Heart right ventricle (tissue), 16 donors: ENCODE results near the gene ZKSCAN4. TPM values are rescaled to one million over a fixed set of nuclear protein-coding genes. Genes with fewer than 3 reads are reported as not detected.

Source experiments
- ATAC-seq, 8 donors: fragments of 200-7000 bp; cut with Tn5 transposase; one replicate each; pipeline ENCODE4 v1.9.1; 2020; ENCODE audit warnings: mild to moderate bottlenecking in 8 of 8, moderate library complexity in 8 of 8, moderate number of reproducible peaks in 1 of 8
- DNase-seq, 2 donors: peaks; one replicate each; pipeline ENCODE4 v3.0.0-alpha.2; 2020
- H3K27ac ChIP-seq, 10 donors: fragments of 200-600 bp; sonication (generic) in 2 of 10; one replicate each; pipeline versions ENCODE4 v1.5.0 to v1.8.0; 2020 to 2022; ENCODE audit warnings: mild to moderate bottlenecking in 3 of 10
- H3K27me3 ChIP-seq, 7 donors: fragments of 200-600 bp; one replicate each; pipeline ENCODE4 v1.8.0; 2021 to 2022; ENCODE audit warnings: mild to moderate bottlenecking in 2 of 7
- H3K36me3 ChIP-seq, 9 donors: fragments of 200-600 bp; sonication (generic) in 1 of 9; one replicate each; pipeline versions ENCODE4 v1.5.0 to v1.8.0; 2020 to 2022; ENCODE audit warnings: mild to moderate bottlenecking in 2 of 9
- H3K4me1 ChIP-seq, 9 donors: fragments of 200-600 bp; sonication (generic) in 1 of 9; one replicate each; pipeline versions ENCODE4 v1.5.0 to v1.8.0; 2020 to 2022; ENCODE audit warnings: mild to moderate bottlenecking in 4 of 9
- H3K4me3 ChIP-seq, 10 donors: fragments of 200-600 bp; sonication (generic) in 2 of 10; one replicate each; pipeline versions ENCODE4 v1.5.0 to v1.8.0; 2020 to 2022; ENCODE audit warnings: mild to moderate bottlenecking in 7 of 10, moderate library complexity in 2 of 10
- H3K9me3 ChIP-seq, 11 donors: fragments of 200-600 bp in 10 of 11; sonication (generic) in 2 of 11; one replicate each; pipeline versions ENCODE4 v1.5.0 to v1.8.0; 2013 to 2022; ENCODE audit warnings: mild to moderate bottlenecking in 2 of 11, control low read depth in 1 of 11, moderate library complexity in 1 of 11
- WGBS, 2 donors: extraction: QIAGEN DNeasy Blood & Tissue Kit; methylation state at CpG; one replicate each; pipeline ENCODE4 v1.1.7; 2013; ENCODE audit warnings: inconsistent platforms in 1 of 2; 5-methylcytosine and 5-hydroxymethylcytosine counted together
- intact Hi-C, 10 donors: fragments of 100-400 bp; cut with DNase I; formaldehyde crosslinking; loops; one replicate each; pipeline versions ENCODE4 v1.11.1 to v1.14.2; 2022
- polyA plus RNA-seq, 2 donors: library from polyadenylated mRNA; stranded (reverse); fragments of 200-250 nt; gene quantifications; one replicate each; pipeline ENCODE4 v1.2.3, GENCODE V29; 2013
- total RNA-seq, 10 donors: library from RNA; stranded (reverse); fragmentation: NEBNext Ultra II Directional in 3 of 10; extraction: Animal tissue kit (Norgen Biotek cat#: 25700) in 3 of 10; gene quantifications; one replicate each; pipeline versions ENCODE4 v1.2.1 to v1.2.4, GENCODE V29; 2021 to 2023
- TF ChIP-seq, protein P1 (sequence below), 9 donors: fragments of 200-600 bp; sonication (generic) in 2 of 9; IDR thresholded peaks; one replicate each; pipeline versions ENCODE4 v1.5.0 to v1.8.0; 2021 to 2022; ENCODE audit warnings: antibody characterized with exemption in 9 of 9, mild to moderate bottlenecking in 5 of 9, moderate library complexity in 1 of 9
- donor health status: Arrhythmogenic right ventricular cardiomyopathy.
- donor health status: ischemic (EF 13 %, LVEDD 7.1; RV severe dilation, severe dysfunction).
- donor health status: healthy with polysubstance abuse.
- donor health status: DM: no; HTN: yes; CAD: no.
- donor health status: DM: no; HTN: no; CAD: no.
- donor health status: ischemic (EF 25% LVEDD 6.9; RV normal size, moderate dysfunction).
- donor health status: ischemic (EF 25% LVEDD 5.7; RV mildly dilated, moderate dysfunction).
- donor health status: healthy.
- donor health status: DM: yes; HTN: yes; CAD: no.
- donor health status: Ischemic cardiomyopathy.
- donor health status: ischemic (EF 35%, LVEDD 5.7; RV mildly dilated, moderate dysfunction).
- donor health status: nonischemic (EF 11% LVEDD 7.7; RV severe dilation, severe dysfunction).
- donor health status: DM: yes; HTN: yes; CAD: no.
- donor health status: PGD.
- donor health status: ischemic (EF 29% LVEDD 5.4; RV normal size, mild dysfunction).
- donor health status: nonischemic (EF 23%, LVEDD 6.1; RV moderate dilation, normal function).

ZKSCAN4 gene
- total and polyA plus RNA-seq, 12 donors, result 0.55 to 3.6 (median 2.5) TPM

DNA sequence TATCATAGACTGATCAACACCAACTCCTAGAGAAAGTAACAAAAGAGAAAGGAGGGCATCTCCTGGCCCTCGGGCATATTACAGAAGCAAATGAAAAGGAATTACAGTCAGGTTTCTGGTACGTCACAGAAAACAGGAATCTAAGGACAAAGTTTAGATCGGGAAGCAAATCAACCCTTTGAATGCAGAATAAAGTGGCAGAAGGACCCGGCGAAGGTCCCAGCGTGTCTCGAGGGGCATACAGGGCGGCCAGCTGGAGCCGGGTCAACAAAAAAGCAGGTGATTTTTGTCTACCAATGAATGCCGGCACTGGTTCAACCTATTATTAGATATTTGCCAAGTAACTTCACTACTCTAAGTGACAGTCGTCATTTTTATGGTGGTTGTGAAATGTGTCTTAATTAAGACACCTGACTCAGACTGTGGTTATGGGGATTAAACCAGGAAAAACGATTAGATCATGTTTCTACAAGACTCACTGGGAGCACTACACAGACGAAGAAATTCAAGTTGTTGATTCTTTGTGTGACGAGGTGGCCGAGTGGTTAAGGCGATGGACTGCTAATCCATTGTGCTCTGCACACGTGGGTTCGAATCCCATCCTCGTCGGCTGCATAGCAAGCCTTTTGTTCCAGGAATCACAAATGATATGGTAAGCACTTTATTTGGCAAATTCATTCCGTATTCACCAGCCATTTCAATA is 39.4 kb downstream of the ZKSCAN4 start:
- ATAC-seq, result peak in 2 of 8 donors; percentile 17 to 44
- WGBS, 2 donors, result 2% methylated on average over 21 of the region's 21 CpGs

DNA sequence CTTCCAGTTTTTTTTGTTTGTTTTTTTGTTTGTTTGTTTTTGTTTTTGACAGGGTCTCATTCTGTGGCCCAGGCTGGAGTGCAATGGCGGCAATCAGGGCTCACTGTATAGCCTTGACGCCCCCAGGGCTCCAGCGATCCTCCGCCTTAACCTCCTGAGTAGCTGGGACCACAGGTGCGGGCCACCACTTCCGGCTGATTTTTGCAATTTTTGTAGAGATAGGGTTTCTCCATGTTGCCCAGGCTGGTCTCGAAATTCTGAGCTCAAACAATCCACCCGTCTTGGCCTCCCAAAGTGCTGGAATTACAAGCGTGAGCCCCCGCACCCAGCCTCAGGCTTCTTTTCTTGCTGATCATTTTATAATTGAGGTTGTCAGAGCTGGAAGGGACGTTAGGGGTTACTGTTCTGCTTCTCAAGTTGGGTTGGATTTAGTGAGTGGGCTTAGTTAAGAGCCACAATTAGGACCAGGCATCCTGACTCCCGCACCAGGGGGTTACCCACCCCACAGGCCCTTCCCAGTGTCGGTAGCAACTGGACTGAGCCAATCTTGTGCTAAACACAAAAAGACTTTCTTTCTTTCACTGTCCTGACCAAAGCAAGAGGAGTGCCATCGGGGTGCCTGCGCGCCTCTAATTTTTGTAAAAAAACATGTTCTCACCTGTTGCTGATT is 40.1 kb downstream of the ZKSCAN4 start:
- H3K9me3 ChIP-seq, result peaks cover 0 to 1% (median 0%) of the 10 kb centered on the region in 11 donors
- peaks cover 0 to 29% (median 18%) of the 10 kb centered on the region in 9 donors for H3K4me1 ChIP-seq
- peaks cover 14 to 96% (median 95%) of the 10 kb centered on the region in 7 donors for H3K27me3 ChIP-seq
- TF ChIP-seq, protein P1, sequence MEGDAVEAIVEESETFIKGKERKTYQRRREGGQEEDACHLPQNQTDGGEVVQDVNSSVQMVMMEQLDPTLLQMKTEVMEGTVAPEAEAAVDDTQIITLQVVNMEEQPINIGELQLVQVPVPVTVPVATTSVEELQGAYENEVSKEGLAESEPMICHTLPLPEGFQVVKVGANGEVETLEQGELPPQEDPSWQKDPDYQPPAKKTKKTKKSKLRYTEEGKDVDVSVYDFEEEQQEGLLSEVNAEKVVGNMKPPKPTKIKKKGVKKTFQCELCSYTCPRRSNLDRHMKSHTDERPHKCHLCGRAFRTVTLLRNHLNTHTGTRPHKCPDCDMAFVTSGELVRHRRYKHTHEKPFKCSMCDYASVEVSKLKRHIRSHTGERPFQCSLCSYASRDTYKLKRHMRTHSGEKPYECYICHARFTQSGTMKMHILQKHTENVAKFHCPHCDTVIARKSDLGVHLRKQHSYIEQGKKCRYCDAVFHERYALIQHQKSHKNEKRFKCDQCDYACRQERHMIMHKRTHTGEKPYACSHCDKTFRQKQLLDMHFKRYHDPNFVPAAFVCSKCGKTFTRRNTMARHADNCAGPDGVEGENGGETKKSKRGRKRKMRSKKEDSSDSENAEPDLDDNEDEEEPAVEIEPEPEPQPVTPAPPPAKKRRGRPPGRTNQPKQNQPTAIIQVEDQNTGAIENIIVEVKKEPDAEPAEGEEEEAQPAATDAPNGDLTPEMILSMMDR (IDR thresholded peaks at IDR 0.05), result no peak
- intact Hi-C loops, result loop anchor here in 1 of 10 donors (10.0 kb wide), 1 partner anchor 47 kb away; no protein-coding TSS in a partner anchor
- no peak for DNase-seq
- H3K36me3 ChIP-seq, result no peaks in the 10 kb centered on the region
- no peak for ATAC-seq
- no peak overlapping the region for H3K27ac ChIP-seq
- WGBS, 2 donors, result 9 to 11% methylated on average over 16 of the region's 16 CpGs
- H3K4me3 ChIP-seq, result peak overlapping the region in 6 of 10 donors; percentile 3 to 35 (median 22)

More for the DNA sequence above, 39.4 kb downstream of the ZKSCAN4 start:
- H3K27ac ChIP-seq, result no peak overlapping the region
- intact Hi-C loops, result loop anchor here in 1 of 10 donors (10.0 kb wide), 1 partner anchor 48 kb away; no protein-coding TSS in a partner anchor
- peaks cover 0 to 25% (median 15%) of the 10 kb centered on the region in 9 donors for H3K4me1 ChIP-seq
- peak overlapping the region in 6 of 10 donors; percentile 3 to 35 (median 22) for H3K4me3 ChIP-seq
- H3K9me3 ChIP-seq, result no peaks in the 10 kb centered on the region
- TF ChIP-seq, protein P1 (IDR thresholded peaks at IDR 0.05), result no peak
- no peak for DNase-seq
- no peaks in the 10 kb centered on the region for H3K36me3 ChIP-seq
- H3K27me3 ChIP-seq, result peaks cover 7 to 92% (median 89%) of the 10 kb centered on the region in 7 donors

DNA sequence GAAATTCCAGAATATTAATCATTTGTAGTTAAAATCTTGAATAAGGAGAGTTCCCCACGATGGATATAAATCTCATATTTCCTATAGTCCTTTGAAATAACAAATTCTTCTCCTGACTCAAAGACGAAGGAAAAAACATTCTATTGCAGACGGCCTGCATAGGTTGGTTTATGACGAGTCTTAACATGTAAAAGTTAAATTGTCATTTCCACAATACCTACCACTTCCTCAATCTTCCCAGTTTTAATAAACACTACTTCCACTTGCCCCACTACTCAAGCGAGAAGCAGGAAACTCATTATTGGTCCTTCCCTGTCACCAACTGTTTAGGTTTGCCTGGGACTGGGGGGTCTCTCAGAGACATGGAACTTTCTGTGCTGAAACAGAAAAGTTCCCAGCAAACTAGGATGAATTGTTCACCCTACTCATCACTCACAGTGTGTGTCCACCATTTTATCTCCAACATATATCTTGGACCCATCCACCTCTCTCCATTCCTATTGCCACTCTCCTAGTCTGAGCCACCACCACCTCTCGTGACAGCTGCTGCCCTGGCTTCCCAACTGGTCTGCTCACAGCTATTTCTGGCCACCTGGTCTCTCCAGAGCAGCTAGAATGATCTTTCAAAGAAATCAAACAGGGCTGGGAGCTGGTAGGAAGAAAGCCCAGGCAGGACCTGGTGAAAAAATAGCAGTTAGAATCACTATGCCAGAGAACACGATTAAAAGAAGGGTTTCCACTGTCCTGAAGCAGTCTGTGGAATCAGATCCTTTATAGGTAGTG is 42.1 kb downstream of the ZKSCAN4 start:
- intact Hi-C loops, result loop anchor here in 1 of 10 donors (10.0 kb wide), 1 partner anchor 45 kb away; no protein-coding TSS in a partner anchor
- no peaks in the 10 kb centered on the region for H3K36me3 ChIP-seq
- H3K9me3 ChIP-seq, result peaks cover 0 to 4% (median 0%) of the 10 kb centered on the region in 11 donors
- no peak overlapping the region for H3K27ac ChIP-seq
- no peak overlapping the region for H3K4me3 ChIP-seq
- no peak for ATAC-seq
- peaks cover 0 to 31% (median 18%) of the 10 kb centered on the region in 9 donors for H3K4me1 ChIP-seq
- no peak for DNase-seq
- TF ChIP-seq, protein P1 (IDR thresholded peaks at IDR 0.05), result no peak
- H3K27me3 ChIP-seq, result peaks cover 15 to 100% (median 100%) of the 10 kb centered on the region in 7 donors
- 46 to 55% methylated on average over 7 of the region's 7 CpGs for WGBS, 2 donors
